Measurements from ENCODE around the gene HMGB1.

Gene HMGB1

DNA sequence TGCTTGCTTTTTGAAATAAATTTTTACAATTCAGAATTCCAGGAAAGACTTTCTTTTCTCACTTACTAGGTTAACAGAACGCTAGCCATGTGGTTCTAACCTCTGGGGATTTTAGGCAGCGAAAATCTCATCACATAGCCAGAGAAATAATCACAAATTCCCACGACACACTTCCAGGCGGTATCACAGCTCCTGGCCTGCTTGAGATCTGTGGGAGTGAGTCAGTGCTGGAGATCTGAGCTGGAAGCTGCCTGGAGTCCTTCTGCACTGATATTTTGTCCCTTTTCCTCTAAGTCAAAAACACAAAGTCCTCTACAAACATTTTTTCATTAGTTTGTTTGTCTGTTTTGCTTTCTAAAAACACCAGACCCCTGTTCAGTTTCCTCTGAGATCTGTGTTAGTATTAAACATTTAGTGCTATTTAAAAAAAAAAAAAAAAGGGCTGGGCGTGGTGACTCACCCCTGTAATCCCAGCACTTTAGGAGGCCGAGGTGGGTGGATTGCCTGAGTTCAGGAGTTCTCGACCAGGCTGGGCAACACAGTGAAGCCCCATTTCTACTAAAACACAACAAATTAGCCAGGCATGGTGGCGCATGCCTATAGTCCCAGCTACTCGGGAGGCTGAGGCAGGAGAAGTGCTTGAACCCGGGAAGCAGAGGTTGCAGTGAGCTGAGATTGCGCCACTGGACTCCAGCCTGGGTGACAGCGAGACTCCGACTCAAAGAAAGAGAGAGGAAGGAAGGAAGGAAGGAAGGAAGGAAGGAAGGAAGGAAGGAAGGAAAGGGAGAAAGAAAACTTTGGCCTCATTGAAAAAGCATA lies 55.6 kb downstream of the HMGB1 start:
- in situ Hi-C loops (cut with MboI; ENCODE audit: low pct_unique_long_range_greater_than_20kb, low sequenced_read_pairs) = no loop called here
- no peak for DNase-seq

DNA sequence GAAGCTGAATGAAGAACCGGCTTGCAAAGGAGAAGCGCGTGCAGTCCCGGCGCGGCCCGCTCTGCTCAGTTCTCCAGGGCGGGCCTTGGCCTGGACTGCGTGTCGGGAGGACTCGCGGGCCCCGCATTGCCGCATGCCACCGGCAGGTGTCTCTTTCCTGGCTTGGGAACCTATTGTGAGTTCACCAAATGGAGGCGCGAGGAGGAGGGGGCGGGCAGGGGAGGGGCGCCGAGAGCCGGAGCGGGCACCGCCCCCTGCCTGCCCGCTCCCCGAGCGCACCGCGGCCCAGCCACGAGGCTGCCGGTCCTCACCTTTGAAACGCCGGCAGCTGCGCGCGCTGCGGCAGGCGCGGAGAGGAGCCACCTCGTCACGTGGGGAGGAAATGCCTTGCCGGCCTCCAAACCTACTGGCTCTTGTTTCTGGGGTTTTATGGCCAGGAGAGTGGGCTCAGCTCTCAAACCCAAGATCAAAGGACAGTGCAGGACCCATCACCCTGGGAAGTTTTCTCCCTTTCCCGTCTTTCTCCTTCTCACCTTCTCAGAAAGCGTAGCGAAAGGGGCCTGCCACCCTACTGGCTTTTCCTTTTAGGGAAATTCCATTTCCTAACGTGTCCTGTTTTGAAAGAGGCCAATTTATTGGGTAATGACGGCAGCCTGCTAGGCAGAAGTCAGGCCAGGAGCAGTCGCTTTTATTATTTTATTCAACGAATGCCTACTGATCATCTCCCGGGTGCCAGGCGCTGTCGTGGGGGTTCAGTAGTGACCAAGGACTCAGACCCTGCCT lies 57.2 kb downstream of the HMGB1 start:
- peak; percentile 93 for DNase-seq
- in situ Hi-C loops (cut with MboI; ENCODE audit: low pct_unique_long_range_greater_than_20kb, low sequenced_read_pairs) = no loop called here

DNA sequence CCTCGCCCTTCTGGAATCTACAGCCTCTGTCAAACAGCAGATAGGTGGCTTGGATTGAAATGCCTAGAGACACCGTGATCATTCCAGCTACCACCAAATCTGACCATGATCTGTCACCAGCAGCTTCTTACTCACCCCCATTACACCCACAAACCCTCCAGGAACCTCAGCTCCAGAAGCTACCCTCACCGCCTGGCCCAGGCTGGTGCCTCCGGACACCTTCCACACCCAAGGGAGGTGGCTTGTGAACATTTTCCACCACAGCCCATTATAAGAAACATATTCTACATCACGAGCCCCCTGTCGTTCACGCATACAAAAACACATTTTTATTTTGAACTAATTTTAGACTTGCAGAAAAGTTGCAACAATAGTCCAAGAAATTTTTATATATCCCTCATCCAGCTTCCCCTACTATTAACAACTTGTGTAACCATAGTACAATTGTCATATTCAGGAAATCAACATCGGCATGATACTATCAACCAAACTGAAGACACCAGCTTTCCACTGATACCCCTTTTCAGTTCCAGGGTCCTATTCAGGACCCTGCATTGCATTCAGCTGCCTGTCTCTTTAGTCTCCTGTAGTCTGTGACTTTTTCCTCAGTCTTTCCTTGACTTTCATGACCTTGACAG lies 58.8 kb downstream of the HMGB1 start:
- no peak for DNase-seq
- in situ Hi-C loops (cut with MboI; ENCODE audit: low pct_unique_long_range_greater_than_20kb, low sequenced_read_pairs) = no loop called here
